KMS-11 (cell line): ENCODE measurements around the gene NPRL2.

Experiments used
- H2AFZ ChIP-seq: fragments of 200-600 bp; sonication (generic); 2 replicates; pipeline ENCODE4 v1.6.1; 2016; ENCODE audit warnings: antibody characterized with exemption, mixed run types, low read depth
- H3K27ac ChIP-seq: fragments of 200-600 bp; sonication (generic); 2 replicates; pipeline ENCODE4 v1.6.1; 2016; ENCODE audit warnings: mild to moderate bottlenecking, mixed run types
- H3K27me3 ChIP-seq: fragments of 200-600 bp; sonication (generic); 2 replicates; pipeline ENCODE4 v1.6.1; 2017; ENCODE audit warnings: mild to moderate bottlenecking, low read depth, mixed run types, moderate library complexity; ENCODE audit not compliant: insufficient read depth
- H3K36me3 ChIP-seq: fragments of 200-600 bp; sonication (generic); 2 replicates; pipeline ENCODE4 v1.6.1; 2017; ENCODE audit warnings: mild to moderate bottlenecking, mixed run types; ENCODE audit not compliant: insufficient read depth
- H3K4me1 ChIP-seq: fragments of 200-600 bp; sonication (generic); 2 replicates; pipeline ENCODE4 v1.6.1; 2016; ENCODE audit warnings: mild to moderate bottlenecking, low read depth, mixed run types; ENCODE audit not compliant: poor library complexity, severe bottlenecking
- H3K4me2 ChIP-seq: fragments of 200-600 bp; sonication (generic); 2 replicates; pipeline ENCODE4 v1.7.0; 2016; ENCODE audit warnings: mild to moderate bottlenecking, mixed run types
- H3K4me3 ChIP-seq: fragments of 200-600 bp; sonication (generic); IDR thresholded peaks from 2 replicates; pipeline ENCODE4 v1.6.1; 2017; ENCODE audit warnings: low read depth, low read length, mixed read lengths; ENCODE audit not compliant: insufficient read depth
- H3K79me2 ChIP-seq: fragments of 200-600 bp; sonication (generic); 2 replicates; pipeline ENCODE4 v1.6.1; 2016; ENCODE audit warnings: low read depth, mixed run types; ENCODE audit not compliant: insufficient read depth
- H3K9ac ChIP-seq: fragments of 200-600 bp; sonication (generic); 2 replicates; pipeline ENCODE4 v1.6.1; 2016; ENCODE audit warnings: mild to moderate bottlenecking, mixed run types
- H4K20me1 ChIP-seq: fragments of 200-600 bp; sonication (generic); 2 replicates; pipeline ENCODE4 v1.6.1; 2016; ENCODE audit warnings: mild to moderate bottlenecking, mixed run types; ENCODE audit not compliant: insufficient read depth
- CTCF ChIP-seq: fragments of 200-600 bp; sonication (generic); conservative IDR thresholded peaks from 2 replicates; pipeline ENCODE4 v1.6.1; 2017; ENCODE audit warnings: low read depth, mild to moderate bottlenecking, antibody characterized with exemption, low read length, moderate library complexity, mixed read lengths

NPRL2 gene

GRCh38 chr3:50345008-50345407 is 5.6 kb downstream of the NPRL2 start:
- H2AFZ ChIP-seq = no peak overlapping the region
- no peak overlapping the region for H3K27ac ChIP-seq
- H3K4me1 ChIP-seq = peaks cover 8% of the 10 kb centered on the region
- H3K79me2 ChIP-seq = no peaks in the 10 kb centered on the region
- TF ChIP-seq CTCF = no peak
- no peaks in the 10 kb centered on the region for H3K36me3 ChIP-seq
- no peaks in the 10 kb centered on the region for H3K27me3 ChIP-seq
- H3K4me3 ChIP-seq = no peak overlapping the region
- H3K4me2 ChIP-seq = peak overlapping the region; percentile 9; the same call in 1 of the 2 replicates
- no peaks in the 10 kb centered on the region for H4K20me1 ChIP-seq
- no peak overlapping the region for H3K9ac ChIP-seq

GRCh38 chr3:50342813-50343633 is 7.6 kb downstream of the NPRL2 start:
- Histone ChIP-seq H3K27ac (no peak overlapping the region), H3K4me3 (no peak overlapping the region), H3K27me3 (no peaks in the 10 kb centered on the region), H4K20me1 (no peaks in the 10 kb centered on the region), H3K79me2 (no peaks in the 10 kb centered on the region), H3K9ac (no peak overlapping the region), H3K4me2 (no peak overlapping the region), H3K36me3 (no peaks in the 10 kb centered on the region), H2AFZ (no peak overlapping the region), H3K4me1 (no peaks in the 10 kb centered on the region)
- no peak for TF ChIP-seq CTCF

GRCh38 chr3:50341996-50342650 is 8.5 kb downstream of the NPRL2 start:
- no peaks in the 10 kb centered on the region for H4K20me1 ChIP-seq
- H3K27me3 ChIP-seq = no peaks in the 10 kb centered on the region
- no peaks in the 10 kb centered on the region for H3K36me3 ChIP-seq
- no peak overlapping the region for H3K9ac ChIP-seq
- no peak overlapping the region for H2AFZ ChIP-seq
- TF ChIP-seq CTCF = no peak
- H3K4me2 ChIP-seq = no peak overlapping the region
- no peaks in the 10 kb centered on the region for H3K4me1 ChIP-seq
- H3K79me2 ChIP-seq = no peaks in the 10 kb centered on the region
- no peak overlapping the region for H3K27ac ChIP-seq
- no peak overlapping the region for H3K4me3 ChIP-seq

- Histone ChIP-seq H3K79me2 (peaks cover 4% of the 10 kb centered on the region), H3K36me3 (no peaks in the 10 kb centered on the region), H2AFZ (no peak overlapping the region), H4K20me1 (no peaks in the 10 kb centered on the region), H3K27ac (no peak overlapping the region), H3K4me1 (no peaks in the 10 kb centered on the region), H3K4me2 (no peak overlapping the region), H3K4me3 (no peak overlapping the region), H3K27me3 (no peaks in the 10 kb centered on the region), H3K9ac (no peak overlapping the region)
- no peak for TF ChIP-seq CTCF
Measured at GRCh38 chr3:50341537-50341936, 9.0 kb downstream of the NPRL2 start.
